Measurements from ENCODE around the gene PBXIP1. TPM values are rescaled to one million over a fixed set of nuclear protein-coding genes. Genes with fewer than 3 reads are reported as not detected.
"Not testable (repeated sequence)": the region's sequence is repeated elsewhere in the genome, so short reads cannot be mapped to it uniquely, and the experiment has no call there.

The PBXIP1 gene
- total RNA-seq, 2 donors from 2014 or later: 40.9 to 41.1 TPM

- no peak overlapping the region for H3K27ac Mint-ChIP-seq
These were observed 47.0 kb downstream of the PBXIP1 start for GRCh38 chr1:154908937-154909336.

GRCh38 chr1:154908129-154908528 is 47.8 kb downstream of the PBXIP1 start:
- H3K36me3 Mint-ChIP-seq, ATAC-seq, H3K9me3 Mint-ChIP-seq: not testable (repeated sequence)

More at GRCh38 chr1:154908937-154909336, 47.0 kb downstream of the PBXIP1 start:
- DNase-seq (ENCODE audit: low spot score in 2 of 2) (no peak), ATAC-seq (no peak)
- H3K36me3 Mint-ChIP-seq: no peaks in the 10 kb centered on the region
- H3K9me3 Mint-ChIP-seq: no peaks in the 10 kb centered on the region

GRCh38 chr1:154906621-154907081 is 49.2 kb downstream of the PBXIP1 start:
- DNase-seq (ENCODE audit: low spot score in 2 of 2) (no peak), ATAC-seq (peak in 1 of 2 donors; percentile 50)
- Mint-ChIP-seq H3K27ac (no peak overlapping the region), H3K36me3 (no peaks in the 10 kb centered on the region), H3K9me3 (no peaks in the 10 kb centered on the region)

More at GRCh38 chr1:154908129-154908528, 47.8 kb downstream of the PBXIP1 start:
- not testable (repeated sequence) for DNase-seq (ENCODE audit: low spot score in 2 of 2); H3K27ac Mint-ChIP-seq

GRCh38 chr1:154902938-154903566 is 52.8 kb downstream of the PBXIP1 start:
- no peak for DNase-seq (ENCODE audit: low spot score in 2 of 2)
- Mint-ChIP-seq H3K9me3 (no peaks in the 10 kb centered on the region), H3K27ac (no peak overlapping the region), H3K36me3 (no peaks in the 10 kb centered on the region)
- no peak for ATAC-seq

GRCh38 chr1:154901591-154901990 is 54.3 kb downstream of the PBXIP1 start:
- no peak for ATAC-seq
- Mint-ChIP-seq H3K9me3 (no peaks in the 10 kb centered on the region), H3K36me3 (no peaks in the 10 kb centered on the region)

GRCh38 chr1:154899041-154899440 is 56.9 kb downstream of the PBXIP1 start:
- ATAC-seq (no peak), DNase-seq (ENCODE audit: low spot score in 2 of 2) (no peak)
- Mint-ChIP-seq H3K9me3 (no peaks in the 10 kb centered on the region), H3K27ac (no peak overlapping the region), H3K36me3 (no peaks in the 10 kb centered on the region)

More at GRCh38 chr1:154901591-154901990, 54.3 kb downstream of the PBXIP1 start:
- H3K27ac Mint-ChIP-seq: no peak overlapping the region
- no peak for DNase-seq (ENCODE audit: low spot score in 2 of 2)

GRCh38 chr1:154896771-154897286 is 59.1 kb downstream of the PBXIP1 start:
- no peaks in the 10 kb centered on the region for H3K36me3 Mint-ChIP-seq
- DNase-seq (ENCODE audit: low spot score in 2 of 2): no peak
- ATAC-seq: no peak
- no peaks in the 10 kb centered on the region for H3K9me3 Mint-ChIP-seq
- no peak overlapping the region for H3K27ac Mint-ChIP-seq

GRCh38 chr1:154895798-154896197 is 60.1 kb downstream of the PBXIP1 start:
- no peak overlapping the region for H3K27ac Mint-ChIP-seq
- ATAC-seq: no peak
- H3K36me3 Mint-ChIP-seq: no peaks in the 10 kb centered on the region

More at GRCh38 chr1:154895798-154896197, 60.1 kb downstream of the PBXIP1 start:
- DNase-seq (ENCODE audit: low spot score in 2 of 2): no peak
- H3K9me3 Mint-ChIP-seq: no peaks in the 10 kb centered on the region

Other genes with a start within 250 kb of the PBXIP1 start
- gene KCNN3, start 85.8 kb downstream of the PBXIP1 start, total RNA-seq: under 1 TPM; 0.04 to 0.32 TPM
- 10 to 100 TPM; 12.2 to 34.2 TPM for gene PMVK, start 19.4 kb downstream of the PBXIP1 start, total RNA-seq
- 10 to 100 TPM; 27.7 to 55.3 TPM for gene PYGO2, start 5.7 kb upstream of the PBXIP1 start, total RNA-seq
- 10 to 100 TPM; 50.3 to 76.2 TPM for gene SHC1, start 14.6 kb upstream of the PBXIP1 start, total RNA-seq
- gene CKS1B, start 18.6 kb upstream of the PBXIP1 start, total RNA-seq: 100 to 1,000 TPM; 202 to 308 TPM
- 10 to 100 TPM; 40.8 to 41.9 TPM for gene FLAD1, start 27.2 kb upstream of the PBXIP1 start, total RNA-seq
- under 1 TPM; 0.66 to 0.68 TPM for gene LENEP, start 37.5 kb upstream of the PBXIP1 start, total RNA-seq
- 100 to 1,000 TPM in 1 of 2 donors, 10 to 100 TPM in 1; 97.4 to 184 TPM for gene ZBTB7B, start 46.7 kb upstream of the PBXIP1 start, total RNA-seq
- gene DCST2, start 77.7 kb upstream of the PBXIP1 start, total RNA-seq: 1 to 10 TPM; 1.5 to 1.8 TPM
- gene DCST1, start 77.7 kb upstream of the PBXIP1 start, total RNA-seq: under 1 TPM in 1 of 2 donors, not detected in 1; 0.34 TPM
- gene ADAM15, start 95.2 kb upstream of the PBXIP1 start, total RNA-seq: 10 to 100 TPM; 49.9 to 52.8 TPM
- 1 to 10 TPM; 5.7 to 9.5 TPM for gene EFNA4, start 107.6 kb upstream of the PBXIP1 start, total RNA-seq
- gene EFNA3, start 122.7 kb upstream of the PBXIP1 start, total RNA-seq: 10 to 100 TPM in 1 of 2 donors, 1 to 10 TPM in 1; 1.7 to 12.6 TPM
- 1 to 10 TPM in 1 of 2 donors, under 1 TPM in 1; 0.68 to 1.6 TPM for gene EFNA1, start 171.8 kb upstream of the PBXIP1 start, total RNA-seq
- gene SLC50A1, start 179.8 kb upstream of the PBXIP1 start, total RNA-seq: 10 to 100 TPM; 47.4 to 49.4 TPM
- gene DPM3, start 184.4 kb upstream of the PBXIP1 start, total RNA-seq: 10 to 100 TPM; 26.4 to 40.8 TPM
- gene KRTCAP2, start 217.2 kb upstream of the PBXIP1 start, total RNA-seq: 100 to 1,000 TPM; 106 to 162 TPM
- gene TRIM46, start 217.8 kb upstream of the PBXIP1 start, total RNA-seq: 10 to 100 TPM in 1 of 2 donors, 1 to 10 TPM in 1; 6.8 to 15.2 TPM